GM19395 (cell line): ENCODE data around the gene CAMTA1.

ENCODE experiments used
- ATAC-seq: cut with Tn5 transposase; IDR thresholded peaks from one replicate; pipeline ENCODE4 v1.9.1; 2021; ENCODE audit warnings: mild to moderate bottlenecking, moderate library complexity; ENCODE audit not compliant: unreplicated experiment

Gene CAMTA1

GRCh38 chr1:7497107-7497637 lies 711.9 kb downstream of the CAMTA1 start:
- no peak for ATAC-seq

GRCh38 chr1:7500381-7501083 lies 715.3 kb downstream of the CAMTA1 start:
- no peak for ATAC-seq

- ATAC-seq, result no peak
Observed at GRCh38 chr1:7501084-7501491, 715.8 kb downstream of the CAMTA1 start.

- no peak for ATAC-seq
Observed at GRCh38 chr1:7501723-7502603, 716.7 kb downstream of the CAMTA1 start.

- no peak for ATAC-seq
Observed at GRCh38 chr1:7503691-7504437, 718.6 kb downstream of the CAMTA1 start.

GRCh38 chr1:7504438-7504720 lies 719.1 kb downstream of the CAMTA1 start:
- no peak for ATAC-seq

- no peak for ATAC-seq
Observed at GRCh38 chr1:7505094-7505770, 720.0 kb downstream of the CAMTA1 start.

GRCh38 chr1:7505771-7506453 lies 720.7 kb downstream of the CAMTA1 start:
- ATAC-seq, result no peak

GRCh38 chr1:7506454-7507284 lies 721.4 kb downstream of the CAMTA1 start:
- ATAC-seq, result no peak

GRCh38 chr1:7507285-7508019 lies 722.2 kb downstream of the CAMTA1 start:
- ATAC-seq, result no peak

GRCh38 chr1:7508052-7508933 lies 723.0 kb downstream of the CAMTA1 start:
- no peak for ATAC-seq

- ATAC-seq, result no peak
Observed at GRCh38 chr1:7508934-7509519, 723.8 kb downstream of the CAMTA1 start.

GRCh38 chr1:7509598-7509997 lies 724.3 kb downstream of the CAMTA1 start:
- no peak for ATAC-seq

- no peak for ATAC-seq
Observed at GRCh38 chr1:7510389-7510931, 725.2 kb downstream of the CAMTA1 start.

- no peak for ATAC-seq
Observed at GRCh38 chr1:7511381-7511780, 726.1 kb downstream of the CAMTA1 start.

- no peak for ATAC-seq
Observed at GRCh38 chr1:7513081-7513480, 727.8 kb downstream of the CAMTA1 start.

GRCh38 chr1:7515175-7515574 lies 729.9 kb downstream of the CAMTA1 start:
- ATAC-seq, result no peak
